BJ (cell line): ENCODE measurements around the gene CACNA1C. TPM values are rescaled to one million over a fixed set of nuclear protein-coding genes. Genes with fewer than 3 reads are reported as not detected.

Experiments
- CTCF ChIA-PET: fragments of 350-600 bp; formaldehyde crosslinking; extraction: SDS; loops from one replicate; lab custom pipeline; 2021; ENCODE audit warnings: antibody characterized with exemption, inconsistent platforms; lab: Yijun Ruan, JAX
- POLR2A ChIA-PET: fragments of 300-600 bp; sonication (Branson Sonifier 250); formaldehyde crosslinking; extraction: SDS; loops from one replicate; lab custom pipeline; 2021; ENCODE audit warnings: antibody characterized with exemption; lab: Charles Lee
- DNase-seq: peaks from one replicate; pipeline ENCODE4 v3.0.0-alpha.2; 2011; ENCODE audit warnings: low read depth
- H3K27me3 ChIP-seq: 2 replicates; pipeline ENCODE4 v1.6.0; 2011; ENCODE audit warnings: low read length; ENCODE audit not compliant: control insufficient read depth, insufficient read depth
- H3K36me3 ChIP-seq: 2 replicates; pipeline ENCODE4 v1.5.1; 2011; ENCODE audit warnings: low read length; ENCODE audit not compliant: control insufficient read depth, insufficient read depth
- H3K4me3 ChIP-seq: 2 replicates; pipeline ENCODE4 v1.5.1; 2011; ENCODE audit warnings: low read depth, mild to moderate bottlenecking, control low read depth, low read length
- polyA plus RNA-seq: library from polyadenylated mRNA; depleted of rRNA; stranded (reverse); fragments of >200 nt; gene quantifications from 2 replicates; pipeline ENCODE4 v1.2.3, GENCODE V29; 2011
- TF ChIP-seq, protein P1 (sequence below): IDR thresholded peaks from 2 replicates; pipeline ENCODE4 v1.5.1; 2011; ENCODE audit warnings: low read depth, mild to moderate bottlenecking, control low read depth, inconsistent platforms, low read length, moderate library complexity; ENCODE audit not compliant: insufficient read depth

CACNA1C gene
- polyA plus RNA-seq, 1 experiment: 14.7 TPM

DNA sequence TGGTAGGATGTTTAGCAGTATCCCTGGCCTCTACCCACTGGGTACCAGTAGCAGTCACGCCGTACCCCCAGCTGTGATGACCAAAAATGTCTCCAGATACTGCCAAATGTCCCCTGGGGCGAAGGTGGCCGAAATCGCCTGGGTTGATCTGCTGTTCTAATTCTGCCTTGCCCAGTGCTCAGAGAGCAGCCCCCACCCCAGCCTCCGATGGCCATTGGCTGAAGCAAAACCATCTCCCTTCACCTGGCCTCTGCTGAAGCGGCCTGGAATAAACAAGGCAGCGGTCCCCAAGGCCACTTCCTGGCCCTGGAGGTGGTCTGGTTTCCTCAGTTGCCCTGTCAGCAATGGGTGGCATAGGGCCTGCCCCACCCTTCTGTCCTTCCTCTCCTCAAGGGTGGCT lies 298.4 kb downstream of the CACNA1C start:
- TF ChIP-seq, protein P1, sequence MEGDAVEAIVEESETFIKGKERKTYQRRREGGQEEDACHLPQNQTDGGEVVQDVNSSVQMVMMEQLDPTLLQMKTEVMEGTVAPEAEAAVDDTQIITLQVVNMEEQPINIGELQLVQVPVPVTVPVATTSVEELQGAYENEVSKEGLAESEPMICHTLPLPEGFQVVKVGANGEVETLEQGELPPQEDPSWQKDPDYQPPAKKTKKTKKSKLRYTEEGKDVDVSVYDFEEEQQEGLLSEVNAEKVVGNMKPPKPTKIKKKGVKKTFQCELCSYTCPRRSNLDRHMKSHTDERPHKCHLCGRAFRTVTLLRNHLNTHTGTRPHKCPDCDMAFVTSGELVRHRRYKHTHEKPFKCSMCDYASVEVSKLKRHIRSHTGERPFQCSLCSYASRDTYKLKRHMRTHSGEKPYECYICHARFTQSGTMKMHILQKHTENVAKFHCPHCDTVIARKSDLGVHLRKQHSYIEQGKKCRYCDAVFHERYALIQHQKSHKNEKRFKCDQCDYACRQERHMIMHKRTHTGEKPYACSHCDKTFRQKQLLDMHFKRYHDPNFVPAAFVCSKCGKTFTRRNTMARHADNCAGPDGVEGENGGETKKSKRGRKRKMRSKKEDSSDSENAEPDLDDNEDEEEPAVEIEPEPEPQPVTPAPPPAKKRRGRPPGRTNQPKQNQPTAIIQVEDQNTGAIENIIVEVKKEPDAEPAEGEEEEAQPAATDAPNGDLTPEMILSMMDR: no peak
- no peaks in the 10 kb centered on the region for H3K36me3 ChIP-seq
- ChIA-PET POLR2A (no interaction called here), CTCF (interaction anchor here (1.1 kb wide), 1 partner anchor 9 kb away, joined by 3 read pairs; no protein-coding TSS in a partner anchor)
- H3K27me3 ChIP-seq: no peaks in the 10 kb centered on the region
- H3K4me3 ChIP-seq: no peak overlapping the region
- no peak for DNase-seq

DNA sequence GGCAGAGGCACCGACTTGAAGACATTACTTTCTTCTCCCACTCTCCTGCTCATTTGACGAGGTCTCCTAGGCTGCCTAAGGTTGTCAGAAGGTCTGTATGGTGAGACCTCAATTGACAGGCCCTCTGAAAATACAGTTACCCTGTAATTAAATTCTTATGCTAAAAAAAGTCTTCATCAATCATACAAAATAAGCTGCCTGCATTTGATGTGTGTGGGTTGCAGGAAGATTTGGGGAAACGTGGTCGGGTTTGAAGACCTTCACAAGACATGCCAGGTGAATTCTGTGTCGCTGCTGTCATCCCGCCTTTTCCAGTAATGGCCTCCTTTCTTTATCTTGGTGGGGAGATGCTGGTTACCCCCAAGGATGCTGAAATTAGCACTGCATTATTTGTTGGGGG lies 299.4 kb downstream of the CACNA1C start:
- CTCF ChIA-PET: no interaction called here
- TF ChIP-seq, protein P1: no peak

DNA sequence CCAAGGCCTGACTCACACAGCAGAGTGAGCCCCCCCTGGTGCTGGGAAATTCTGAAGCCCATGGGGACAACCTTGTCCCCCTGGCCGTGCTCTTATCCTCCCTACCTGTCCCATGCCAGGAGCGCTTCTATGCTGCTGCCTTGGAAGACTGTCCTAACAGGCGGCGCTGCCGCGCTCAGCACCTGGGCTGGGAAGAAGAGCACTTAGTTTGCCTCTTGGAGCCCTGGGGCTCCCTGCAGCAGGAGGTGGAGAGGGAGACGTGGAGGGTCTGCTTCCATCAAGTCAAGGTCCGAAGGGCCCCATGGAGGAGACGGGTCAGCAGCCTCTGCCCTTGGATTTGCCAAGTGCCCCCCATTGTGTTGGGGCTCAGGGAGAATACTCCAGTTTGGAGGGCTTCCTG lies 300.5 kb downstream of the CACNA1C start:
- ChIA-PET CTCF (interaction anchor here (1.2 kb wide), 1 partner anchor 8 kb away, joined by 3 read pairs; no protein-coding TSS in a partner anchor), POLR2A (no interaction called here)
- TF ChIP-seq, protein P1: no peak
- H3K4me3 ChIP-seq: no peak overlapping the region
- no peak for DNase-seq
- H3K36me3 ChIP-seq: no peaks in the 10 kb centered on the region
- H3K27me3 ChIP-seq: no peaks in the 10 kb centered on the region

More for the DNA sequence above, 299.4 kb downstream of the CACNA1C start:
- no peak overlapping the region for H3K4me3 ChIP-seq
- no peak for DNase-seq
- POLR2A ChIA-PET: no interaction called here
- no peaks in the 10 kb centered on the region for H3K36me3 ChIP-seq
- no peaks in the 10 kb centered on the region for H3K27me3 ChIP-seq

DNA sequence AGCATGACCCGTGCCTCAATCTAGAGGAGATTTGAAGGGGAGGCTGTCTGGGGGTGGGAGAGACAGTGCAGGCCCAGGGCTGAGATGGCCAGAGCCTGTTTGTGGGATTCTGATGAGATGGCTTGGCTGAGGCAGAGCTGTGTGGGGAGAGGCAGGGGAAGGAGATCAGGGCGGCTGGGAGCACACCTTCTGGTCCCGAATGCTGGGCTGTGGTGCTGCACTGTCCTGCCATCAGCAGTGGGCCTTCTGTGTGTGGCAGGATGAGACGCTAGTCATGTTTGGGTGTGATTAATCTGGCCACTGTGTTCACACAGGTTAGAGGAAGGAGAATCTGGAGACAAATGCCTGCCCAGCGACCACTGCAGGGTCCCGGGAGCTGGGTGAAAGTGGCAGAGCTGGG lies 300.9 kb downstream of the CACNA1C start:
- no peak for DNase-seq
- no peaks in the 10 kb centered on the region for H3K36me3 ChIP-seq
- H3K4me3 ChIP-seq: no peak overlapping the region
- ChIA-PET CTCF (interaction anchor here (1.2 to 1.5 kb wide), 2 partner anchors 9 kb away, joined by 3 read pairs; no protein-coding TSS in a partner anchor), POLR2A (no interaction called here)
- TF ChIP-seq, protein P1: no peak
- H3K27me3 ChIP-seq: no peaks in the 10 kb centered on the region

DNA sequence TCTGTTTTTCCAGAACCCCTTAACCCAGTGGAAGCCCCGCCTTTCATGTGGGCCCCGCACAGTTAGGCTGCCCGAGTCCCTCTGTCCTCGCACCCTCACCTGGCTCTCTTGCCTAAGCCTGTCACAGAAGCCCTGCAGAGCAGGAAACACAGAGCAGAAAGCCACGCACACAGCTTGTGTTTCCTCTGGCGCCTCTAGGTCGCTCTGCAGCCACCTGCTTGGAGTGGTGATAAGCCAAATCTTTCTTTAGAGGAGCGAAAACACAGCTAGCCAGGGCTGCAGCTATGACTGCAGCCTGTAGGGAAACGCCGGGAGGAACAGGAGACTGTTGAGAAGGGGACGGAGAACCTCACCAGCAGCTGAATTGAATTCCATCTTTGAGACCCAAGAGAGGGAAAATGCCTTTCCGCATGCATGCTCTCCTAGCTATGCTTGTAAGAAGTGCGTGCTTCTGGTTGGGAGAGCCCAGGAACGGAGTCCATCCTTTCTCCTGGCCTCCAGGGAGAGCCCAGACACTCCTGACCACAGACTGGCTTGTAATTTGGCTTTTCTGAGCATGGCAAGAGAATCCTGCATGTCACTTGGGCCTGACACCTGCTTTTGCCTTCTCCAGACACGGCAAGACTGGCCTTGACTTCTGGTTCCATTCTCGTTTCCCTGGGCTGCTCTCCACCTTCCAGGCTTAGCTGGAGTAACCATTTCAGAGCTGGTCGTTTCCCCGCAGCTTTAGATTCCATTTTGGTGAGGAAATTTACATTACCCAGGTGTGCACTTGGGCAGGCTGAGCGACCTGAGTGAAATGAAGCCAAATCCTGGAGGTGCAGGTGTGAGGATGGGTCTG lies 301.6 kb downstream of the CACNA1C start:
- Histone ChIP-seq H3K36me3 (no peaks in the 10 kb centered on the region), H3K4me3 (no peak overlapping the region), H3K27me3 (no peaks in the 10 kb centered on the region)
- ChIA-PET CTCF (interaction anchor here (1.0 to 1.7 kb wide), 4 partner anchors 8 to 41 kb away, joined by 3 to 4 read pairs (median 3); no protein-coding TSS in a partner anchor), POLR2A (no interaction called here)
- no peak for DNase-seq
- TF ChIP-seq, protein P1: no peak
